HG02588 (cell line): Measurements from ENCODE around the gene DBNDD1.
"Not testable (repeated sequence)": the region's sequence is repeated elsewhere in the genome, so short reads cannot be mapped to it uniquely, and the experiment has no call there.

Experiments
- ATAC-seq: cut with Tn5 transposase; IDR thresholded peaks from one replicate; pipeline ENCODE4 v1.9.1; 2021; ENCODE audit warnings: mild to moderate bottlenecking, moderate library complexity; ENCODE audit not compliant: unreplicated experiment

Gene DBNDD1, protein sequence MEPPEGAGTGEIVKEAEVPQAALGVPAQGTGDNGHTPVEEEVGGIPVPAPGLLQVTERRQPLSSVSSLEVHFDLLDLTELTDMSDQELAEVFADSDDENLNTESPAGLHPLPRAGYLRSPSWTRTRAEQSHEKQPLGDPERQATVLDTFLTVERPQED

DNA sequence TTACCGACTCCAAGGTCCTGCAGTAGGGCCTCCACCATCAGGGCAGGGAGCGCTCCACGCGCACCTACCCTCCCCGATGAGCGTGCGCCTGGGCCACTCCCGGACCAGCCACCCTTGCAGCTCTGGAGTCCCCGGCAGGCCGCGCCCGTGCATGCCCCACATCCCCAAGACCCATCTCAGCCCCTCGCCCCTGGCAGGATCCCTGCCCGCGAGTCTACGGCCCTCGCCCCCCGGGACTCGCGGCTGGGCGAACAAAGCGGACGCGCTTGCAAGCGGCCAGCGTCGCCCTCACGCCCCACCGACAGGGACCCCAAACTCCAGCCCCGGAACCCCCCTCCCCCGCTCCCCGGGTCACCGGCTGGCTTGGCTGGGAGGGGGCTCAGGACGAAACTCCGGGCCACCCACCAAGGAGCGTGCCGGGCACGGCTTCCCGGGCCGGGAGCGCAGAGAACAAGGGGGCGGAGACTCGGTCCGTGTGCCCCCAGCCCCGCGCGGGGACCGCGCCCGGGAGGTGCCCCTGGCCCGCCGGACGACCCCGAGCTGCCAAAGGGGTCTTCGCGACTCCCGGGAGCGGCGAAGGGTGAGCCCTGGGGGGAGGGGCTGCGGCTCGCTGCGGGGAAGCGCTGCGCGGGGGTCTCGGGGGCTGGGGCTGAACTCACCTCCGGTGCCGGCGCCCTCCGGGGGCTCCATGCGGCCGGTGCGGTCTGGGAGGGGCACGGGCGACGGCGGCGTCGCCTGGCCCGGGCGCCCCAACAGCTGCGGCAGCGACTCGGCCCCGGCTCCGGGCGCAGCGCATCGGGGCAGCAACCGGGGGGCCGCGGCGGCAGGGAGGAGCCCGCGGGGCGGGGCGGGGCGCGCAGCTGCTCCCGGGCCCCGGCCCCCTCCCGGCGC, at the start of gene DBNDD1:
Gene DBNDD1, minus strand, starts transcription at position 805 of the 891 bp plus-strand sequence. Its CDS starts 115 bp downstream, at position 690.
- no peak for ATAC-seq

DNA sequence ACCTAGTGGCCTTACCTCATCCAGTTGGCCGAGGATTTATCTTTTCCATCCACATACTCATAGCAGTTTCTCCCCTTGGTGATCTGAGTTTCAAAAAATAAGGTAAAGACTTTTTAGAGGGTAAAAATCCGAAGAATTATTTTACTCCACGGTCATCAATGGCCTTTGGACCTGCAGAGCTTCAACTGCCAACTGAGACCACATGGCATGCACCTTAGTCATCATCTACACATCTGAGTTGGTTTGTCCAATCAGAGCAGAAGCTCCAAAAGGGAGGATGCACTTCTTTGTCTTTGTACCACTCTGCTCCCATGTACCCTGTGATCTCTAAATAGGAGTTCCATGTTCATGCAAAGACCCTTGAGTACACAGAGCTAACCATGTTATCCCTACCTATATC, 42.2 kb upstream of the DBNDD1 start:
- no peak for ATAC-seq

DNA sequence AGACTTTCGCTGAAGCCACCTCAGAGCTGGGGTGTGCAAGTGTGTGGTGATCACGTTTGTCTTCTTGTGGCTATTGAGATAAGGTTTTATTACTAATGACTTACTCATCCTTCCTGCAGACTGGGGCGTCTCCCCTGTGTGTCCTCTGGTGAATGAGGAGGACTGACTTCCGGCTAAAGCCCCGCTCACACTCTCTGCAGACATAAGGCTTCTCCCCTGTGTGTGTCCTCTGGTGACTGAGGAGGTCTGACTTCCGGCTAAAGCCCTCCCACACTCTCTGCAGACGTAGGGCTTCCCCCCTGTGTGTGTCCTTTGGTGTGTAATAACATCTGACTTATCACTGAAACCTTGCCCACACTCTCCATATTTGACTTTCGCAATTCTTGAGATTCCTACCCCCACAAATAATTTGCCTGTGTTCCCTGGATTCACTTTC, 38.5 kb upstream of the DBNDD1 start:
- ATAC-seq: no peak

DNA sequence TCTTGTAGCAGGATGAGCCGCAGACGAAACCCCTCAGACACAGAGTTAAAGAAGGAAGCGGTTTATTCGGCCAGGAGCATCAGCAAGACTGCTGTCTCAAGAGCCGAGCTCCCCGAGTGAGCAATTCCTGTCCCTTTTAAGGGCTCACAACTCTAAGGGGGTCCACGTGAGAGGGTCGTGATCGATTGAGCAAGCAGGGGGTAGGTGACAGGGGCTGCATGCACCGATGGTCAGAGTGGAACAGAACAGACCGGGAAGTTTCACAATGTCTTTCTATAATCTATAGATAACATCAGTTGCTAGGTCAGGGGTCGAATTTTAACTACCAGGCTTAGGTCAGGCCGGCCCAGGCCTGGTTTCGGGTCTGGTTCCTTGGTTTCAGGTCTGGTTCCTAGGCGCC, 37.3 kb upstream of the DBNDD1 start:
- not testable (repeated sequence) for ATAC-seq

DNA sequence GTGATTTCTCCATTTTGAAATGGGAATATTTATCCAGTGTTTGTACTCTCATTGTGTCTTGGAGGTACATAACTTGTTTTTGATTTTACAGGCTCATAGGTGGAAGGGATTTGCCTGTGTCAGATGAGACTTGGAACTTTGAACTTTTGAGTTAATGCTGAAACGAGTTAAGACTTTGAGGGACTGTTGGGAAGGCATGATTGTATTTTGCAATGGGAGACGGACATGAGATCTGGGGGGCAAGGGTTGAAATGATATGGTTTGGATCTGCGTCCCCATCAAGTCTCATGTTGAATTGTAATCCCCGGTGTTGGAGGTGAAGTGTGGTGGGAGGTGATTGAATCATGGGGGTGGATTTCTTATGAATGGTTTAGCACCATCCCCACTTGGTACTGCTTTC, 36.1 kb upstream of the DBNDD1 start:
- no peak for ATAC-seq

DNA sequence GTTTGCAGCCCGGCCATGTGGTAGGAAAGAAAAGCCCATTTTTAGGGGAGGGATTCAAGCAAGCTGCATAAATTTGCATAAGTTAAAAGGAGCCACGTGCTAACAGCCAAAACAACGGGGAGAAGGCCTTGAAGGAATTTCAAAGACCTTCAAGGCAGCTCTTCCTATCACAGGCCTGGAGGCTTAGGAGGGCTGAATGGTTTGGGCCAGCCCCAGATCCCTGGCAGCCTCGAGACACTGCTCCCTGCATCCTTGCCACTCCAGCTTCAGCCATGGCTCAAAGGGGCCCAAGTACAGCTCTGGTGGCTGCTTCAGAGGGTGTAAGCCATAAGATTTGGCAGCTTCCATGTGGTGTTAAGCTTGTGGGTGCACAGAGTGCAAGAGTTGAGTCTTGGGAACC, 35.3 kb upstream of the DBNDD1 start:
- no peak for ATAC-seq

DNA sequence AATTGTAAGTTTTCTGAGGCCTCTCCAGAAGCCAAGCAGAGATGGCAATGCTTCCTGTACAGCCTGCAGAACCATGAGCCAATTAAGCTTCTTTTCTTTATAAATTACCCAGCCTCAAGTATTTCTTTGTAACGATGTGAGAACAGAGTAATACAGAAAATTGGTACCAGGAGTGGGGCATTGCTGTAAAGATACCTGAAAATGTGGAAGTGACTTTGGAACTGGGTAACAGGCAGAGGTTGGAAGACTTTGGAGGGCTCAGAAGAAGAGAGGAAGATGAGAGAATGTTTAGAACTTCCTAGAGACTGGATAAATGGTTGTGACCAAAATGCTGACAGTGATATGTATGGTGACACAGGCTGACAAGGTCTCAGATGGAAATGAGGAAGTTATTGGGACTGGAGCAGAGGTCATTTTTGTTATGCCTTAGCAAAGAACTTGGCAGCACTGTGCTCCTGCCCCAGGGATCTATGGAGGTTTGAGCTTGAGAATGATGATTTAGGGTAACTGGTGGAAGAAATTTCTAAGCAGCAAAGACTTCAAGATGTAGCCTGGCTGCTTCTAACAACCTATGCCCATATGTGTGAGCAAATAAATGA, 34.7 kb upstream of the DBNDD1 start:
- no peak for ATAC-seq

DNA sequence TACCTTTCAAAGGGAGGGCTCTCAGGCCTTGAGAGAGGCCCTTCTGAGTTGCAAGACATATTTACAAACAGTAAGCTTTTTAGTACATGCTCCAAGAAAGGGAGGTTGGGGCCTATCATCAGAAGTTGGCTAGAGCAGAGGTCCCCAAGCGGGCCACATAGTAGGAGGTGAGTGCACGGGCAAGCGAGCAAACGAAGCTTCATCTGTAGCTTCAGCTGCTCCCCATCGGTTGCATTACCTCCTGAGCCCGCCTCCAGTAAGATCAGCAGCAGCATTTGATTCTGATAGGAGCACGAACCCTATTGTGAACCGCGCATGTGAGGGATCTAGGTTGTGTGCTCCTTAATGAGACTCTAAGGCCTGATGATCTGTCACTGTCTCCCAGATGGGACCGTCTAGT, 31.7 kb upstream of the DBNDD1 start:
- ATAC-seq: no peak

DNA sequence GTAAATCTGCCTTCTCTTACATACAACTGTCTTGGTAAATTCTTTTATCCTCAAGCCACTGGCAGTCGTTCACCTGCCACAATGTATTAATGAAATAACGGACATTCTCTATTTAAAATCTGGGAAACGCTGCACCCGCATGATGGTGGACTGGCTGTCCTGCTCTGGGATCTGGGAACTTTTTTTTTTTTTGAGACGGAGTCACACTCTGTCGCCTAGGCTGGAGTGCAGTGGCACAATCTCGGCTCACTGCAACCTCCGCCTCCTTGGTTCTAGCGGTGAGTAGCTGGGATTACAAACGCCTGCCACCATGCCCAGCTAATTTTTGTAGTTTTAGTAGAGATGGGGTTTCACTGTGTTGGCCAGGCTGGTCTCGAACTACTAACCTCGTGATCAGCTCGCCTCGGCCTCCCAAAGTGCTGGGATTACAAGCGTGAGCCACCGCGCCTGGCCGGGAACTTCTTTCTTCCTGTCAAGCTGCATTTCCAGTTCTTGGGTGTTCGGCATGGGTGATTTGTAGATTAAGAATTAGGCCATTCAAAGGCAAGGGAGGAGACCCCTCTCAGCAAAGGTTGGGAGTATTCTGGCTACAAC, 29.6 kb upstream of the DBNDD1 start:
- no peak for ATAC-seq

DNA sequence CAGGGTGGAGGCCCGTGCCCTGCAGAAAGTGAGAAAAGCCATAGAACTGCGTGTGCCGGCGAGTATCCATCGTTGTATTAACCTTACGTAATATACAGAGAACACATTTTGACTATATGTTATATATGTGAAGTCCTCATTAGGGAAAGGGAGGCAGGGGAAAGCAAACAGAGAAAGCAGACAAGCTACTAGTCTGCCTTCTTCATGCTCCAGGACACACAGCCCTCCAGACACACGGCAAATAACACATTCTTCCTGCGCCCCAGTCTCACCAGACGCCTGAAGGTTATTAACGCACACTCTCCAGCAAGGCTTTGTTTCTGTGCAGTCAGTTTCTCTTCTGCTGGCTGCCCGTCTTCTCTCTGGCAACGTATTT, 29.1 kb upstream of the DBNDD1 start:
- no peak for ATAC-seq

DNA sequence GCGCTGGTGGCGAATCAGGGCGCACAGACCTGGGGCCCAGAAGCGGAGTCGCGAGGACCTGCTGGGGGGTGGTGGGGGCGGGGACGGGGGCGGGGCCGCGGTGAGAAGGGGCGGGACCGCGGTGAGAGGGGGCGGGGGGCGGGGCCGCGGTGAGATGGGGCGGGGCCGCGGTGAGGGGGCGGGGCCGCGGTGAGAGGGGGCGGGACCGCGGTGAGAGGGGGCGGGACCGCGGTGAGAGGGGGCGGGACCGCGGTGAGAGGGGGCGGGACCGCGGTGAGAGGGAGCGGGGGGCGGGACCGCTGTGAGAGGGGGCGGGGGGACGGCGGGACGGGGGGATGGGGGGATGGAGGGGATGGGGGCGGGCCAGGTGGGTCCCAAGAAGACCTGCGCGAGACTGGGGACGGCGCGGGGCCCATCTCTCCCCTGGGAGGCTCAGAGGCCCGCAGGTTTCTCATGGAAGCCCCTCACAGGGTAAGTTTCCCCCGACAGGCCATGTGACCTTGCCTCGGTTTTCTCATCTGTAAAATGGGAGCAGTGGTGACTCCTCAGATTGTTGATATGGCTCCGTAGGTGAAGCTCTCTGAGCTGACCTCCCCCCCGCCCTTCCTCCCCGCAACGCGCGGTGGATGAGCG, 28.6 kb upstream of the DBNDD1 start:
- ATAC-seq: no peak

DNA sequence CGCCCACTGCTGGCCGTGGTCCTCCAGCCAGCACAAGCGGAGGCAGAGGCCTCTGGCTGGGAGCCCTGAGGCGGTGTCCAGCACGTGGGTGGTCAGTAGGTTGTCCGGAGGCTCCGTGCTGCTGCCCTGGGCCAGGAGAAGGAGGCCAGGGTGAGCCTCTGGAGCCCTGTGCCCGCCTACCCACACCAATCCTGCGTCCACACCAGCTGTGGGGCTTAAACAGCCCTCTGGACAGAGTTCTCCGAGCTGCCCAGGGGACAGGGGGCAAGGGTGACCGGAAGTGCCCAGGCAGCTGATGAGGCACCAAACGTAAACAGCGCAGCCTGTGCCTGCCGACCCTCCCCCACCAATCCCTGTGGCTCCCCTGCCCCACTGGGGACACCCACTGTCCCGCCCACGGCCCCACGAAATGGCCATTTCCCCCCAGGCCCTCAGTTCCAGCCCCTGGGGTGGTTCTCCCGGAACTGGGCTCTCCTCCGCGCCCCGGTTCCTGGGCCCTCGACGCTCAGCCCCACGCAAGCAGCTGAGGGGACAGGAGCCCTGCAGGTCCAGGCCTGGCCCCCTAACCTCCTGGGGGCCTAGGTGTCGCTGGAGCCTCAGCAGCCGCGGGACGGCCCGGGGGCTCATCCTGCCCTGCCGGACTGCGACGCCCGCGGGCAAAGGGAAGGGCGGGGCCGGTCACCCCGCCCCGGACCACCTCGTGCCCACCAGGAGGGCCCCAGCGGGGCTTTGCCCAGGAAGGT, 27.9 kb upstream of the DBNDD1 start:
- no peak for ATAC-seq

DNA sequence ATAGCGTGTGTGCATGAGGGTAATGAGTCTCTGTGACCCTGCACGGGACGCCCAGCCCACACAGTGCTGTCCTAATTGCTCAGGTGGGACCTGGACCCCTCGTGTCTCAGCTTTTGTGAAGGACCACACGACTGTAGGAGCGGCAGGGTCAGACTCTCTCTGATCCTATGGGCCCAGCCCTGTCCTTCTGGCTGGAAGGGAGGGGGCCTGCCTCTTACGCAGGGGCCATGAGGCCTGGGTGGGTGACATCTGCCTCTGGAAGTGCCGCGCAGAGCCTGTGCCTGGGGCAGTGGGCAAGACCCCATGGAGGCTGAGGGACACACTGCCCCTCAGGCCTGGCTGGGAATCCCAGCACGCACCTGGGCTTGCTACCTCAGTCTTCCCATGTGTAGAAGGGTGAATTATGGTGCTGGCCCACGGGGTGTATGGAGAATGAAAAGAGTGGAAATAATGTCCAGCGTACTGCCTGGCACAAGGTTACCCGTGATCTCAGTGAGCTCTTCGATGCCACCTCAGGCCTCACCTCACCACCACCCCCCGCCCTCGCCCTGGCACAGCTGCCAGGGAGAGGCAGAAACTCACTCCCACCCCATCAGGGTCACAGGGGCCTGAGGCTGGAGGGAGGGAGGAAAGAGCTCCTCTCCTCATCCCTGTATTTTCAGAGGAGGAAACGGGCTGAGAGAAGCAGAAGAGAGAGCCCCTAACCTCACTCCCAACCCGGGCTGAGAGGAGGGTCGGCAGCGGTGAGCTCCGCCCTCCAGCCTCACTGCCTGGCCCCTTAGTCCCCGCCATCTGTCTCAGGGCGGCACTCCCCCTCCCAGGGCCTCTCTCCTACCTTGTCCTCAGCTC, 27.1 kb upstream of the DBNDD1 start:
- ATAC-seq: no peak

DNA sequence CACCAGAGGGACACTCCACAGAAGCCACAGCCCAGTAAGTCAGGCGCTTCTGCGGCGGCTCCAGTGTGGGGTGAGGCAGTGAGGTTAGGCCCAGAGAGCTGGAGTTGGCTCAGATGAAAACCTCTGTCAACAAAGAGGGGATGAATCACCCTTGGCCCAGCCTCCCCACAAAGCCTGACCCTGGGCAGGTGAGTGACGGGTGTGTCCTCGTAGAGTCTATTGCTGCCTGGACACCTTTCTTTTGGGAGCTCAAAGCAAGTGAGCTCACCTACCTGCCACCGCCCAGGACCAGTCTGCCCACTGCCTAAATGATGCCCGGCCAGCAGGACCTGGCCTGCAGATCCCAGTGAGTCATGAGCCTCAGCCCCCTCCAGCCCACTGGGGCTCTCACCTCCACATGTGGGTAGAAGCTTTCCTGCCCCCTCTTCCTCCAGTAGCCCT, 24.9 kb upstream of the DBNDD1 start:
- no peak for ATAC-seq

DNA sequence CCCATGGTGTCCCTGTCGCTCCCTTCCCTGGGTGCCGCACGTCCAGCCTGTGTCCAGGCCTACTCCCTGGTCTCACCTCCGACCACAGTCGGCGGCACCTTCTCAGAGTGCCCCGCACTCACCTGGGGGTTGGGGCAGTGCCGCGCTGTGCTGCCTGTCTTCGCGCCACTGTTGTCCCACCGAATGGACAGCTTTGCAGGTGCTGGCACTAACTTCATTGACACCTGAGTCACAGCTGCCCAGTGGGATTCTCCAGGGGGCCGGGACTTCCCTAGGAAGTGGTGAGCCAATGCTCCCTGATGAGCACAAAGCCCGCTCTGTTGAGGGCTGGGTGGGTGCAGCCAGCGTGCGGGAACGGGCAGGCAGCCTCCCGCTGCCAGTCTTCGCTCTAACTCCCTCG, 24.3 kb upstream of the DBNDD1 start:
- ATAC-seq: no peak

DNA sequence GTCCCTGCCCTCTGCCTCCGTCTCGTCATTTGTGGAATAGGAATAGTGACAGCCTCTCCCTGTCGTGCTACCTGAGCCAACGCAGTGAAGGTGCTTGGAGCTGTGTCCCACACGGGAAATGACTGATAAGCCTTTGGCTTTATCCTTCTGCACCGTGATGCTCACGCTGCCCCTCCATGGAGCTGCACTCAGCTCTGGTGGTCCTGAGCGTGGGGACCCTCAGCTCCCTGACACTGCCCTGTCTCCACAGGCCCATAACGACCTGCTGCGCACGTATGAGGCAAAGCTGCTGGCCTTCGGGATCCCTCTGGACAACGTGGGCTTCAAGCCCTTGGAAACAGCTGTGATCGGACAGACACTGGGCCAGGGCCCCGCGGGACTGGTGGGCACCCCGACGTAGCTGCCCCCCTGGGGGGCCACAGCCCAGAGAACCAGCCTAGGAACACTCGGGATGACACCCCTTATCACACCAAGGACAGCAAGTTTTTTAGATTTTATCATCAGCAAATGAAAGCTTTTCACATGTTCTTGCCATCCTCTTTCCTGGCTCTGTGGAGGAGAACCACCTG, 23.8 kb upstream of the DBNDD1 start:
- ATAC-seq: no peak

DNA sequence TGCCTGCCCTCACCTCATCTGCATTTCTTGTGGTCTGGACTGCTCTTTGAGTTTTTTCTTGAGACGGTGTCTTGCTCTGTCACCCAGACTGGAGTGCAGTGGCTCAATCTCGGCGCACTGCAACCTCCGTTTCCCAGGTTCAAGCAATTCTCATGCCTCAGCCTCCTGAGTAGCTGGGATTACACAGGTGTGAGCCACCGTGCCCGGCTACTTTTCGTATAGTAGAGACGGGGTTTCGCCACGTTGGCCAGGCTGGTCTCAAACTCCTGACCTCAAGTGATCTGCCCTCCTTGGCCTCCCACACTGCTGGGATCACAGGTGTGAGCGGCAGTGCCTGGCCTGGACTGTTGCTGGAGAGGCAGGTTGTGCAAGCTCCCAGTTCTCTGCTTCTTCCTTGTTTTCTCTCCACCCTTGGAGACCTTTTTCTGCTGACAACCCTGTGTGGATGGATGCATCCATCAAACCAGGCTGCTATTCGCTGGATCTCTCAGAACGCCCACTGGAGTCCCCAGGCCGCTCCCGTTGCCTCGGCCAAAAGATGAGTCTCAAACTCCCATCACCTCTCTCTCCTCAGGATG, 22.7 kb upstream of the DBNDD1 start:
- ATAC-seq: no peak

DNA sequence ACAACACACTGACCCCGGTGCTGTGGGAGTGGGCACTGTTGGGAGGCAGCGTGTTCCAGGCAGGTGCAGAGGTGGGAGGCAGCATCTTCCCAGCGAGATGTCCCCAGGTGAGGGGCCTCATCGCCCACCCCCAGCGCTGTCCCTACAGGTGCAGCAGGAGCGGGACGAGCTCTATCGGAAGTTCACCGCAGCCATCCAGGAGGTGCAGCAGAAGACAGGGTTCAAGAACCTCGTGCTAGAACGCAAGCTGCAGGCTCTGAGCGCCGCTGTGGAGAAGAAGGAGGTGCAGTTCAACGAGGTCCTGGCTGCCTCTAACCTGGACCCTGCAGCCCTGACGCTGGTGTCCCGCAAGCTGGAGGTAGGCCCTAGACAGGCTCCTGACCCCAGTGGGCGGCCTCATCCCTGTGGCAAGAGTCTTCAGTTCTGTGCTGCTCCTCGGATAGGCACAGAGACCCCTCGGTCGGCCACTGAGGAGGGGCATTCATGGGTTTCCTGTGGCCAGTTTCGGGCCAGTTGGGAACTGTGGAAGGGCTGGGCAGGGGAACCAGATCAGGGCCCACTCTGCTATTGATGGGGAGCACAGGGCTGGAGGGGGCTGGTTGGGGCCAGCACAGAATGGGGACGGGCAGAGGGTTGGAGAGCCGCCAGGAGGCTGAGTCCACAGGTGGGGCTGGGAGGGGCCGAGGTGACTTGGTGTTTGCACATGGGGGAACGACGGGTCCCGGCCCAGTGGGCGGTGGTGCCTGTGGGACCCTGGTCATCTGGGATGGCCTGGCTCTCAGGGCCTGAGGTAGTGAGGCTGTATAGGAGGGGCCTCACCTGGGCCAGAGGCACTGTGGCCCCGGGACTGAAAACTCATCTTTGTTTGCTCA, 21.1 kb upstream of the DBNDD1 start:
- ATAC-seq: no peak
